ENCODE measurements around the gene BCL11A. TPM values are rescaled to one million over a fixed set of nuclear protein-coding genes. Genes with fewer than 3 reads are reported as not detected.

Gene BCL11A
- total RNA-seq, 1 experiment from 2014 or later, result 0.33 TPM

GRCh38 chr2:60426880-60427279, 126.6 kb downstream of the BCL11A start:
- no TSS peak for BruUV-seq (replicated peaks)

GRCh38 chr2:60426341-60426740, 127.1 kb downstream of the BCL11A start:
- Histone ChIP-seq H3K36me3 (ENCODE audit: control insufficient read depth, insufficient read depth, low read length) (no peaks in the 10 kb centered on the region), H3K9me3 (ENCODE audit: control insufficient read depth, insufficient read depth, low read depth, low read length) (no peaks in the 10 kb centered on the region), H3K27ac (ENCODE audit: low read length) (no peak overlapping the region), H3K4me1 (ENCODE audit: control insufficient read depth, insufficient read depth, low read length) (no peaks in the 10 kb centered on the region), H3K27me3 (ENCODE audit: control insufficient read depth, insufficient read depth, low read length) (no peaks in the 10 kb centered on the region; the same call in 1 of the 2 replicates), H3K4me3 (ENCODE audit: low read depth in 2 of 2, low read length in 2 of 2) (no peak overlapping the region)
- CTCF ChIA-PET, result interaction anchor here (0.6 kb wide), 1 partner anchor 124 kb away, joined by 4 read pairs; no protein-coding TSS in a partner anchor
- no peak for TF ChIP-seq POLR2AphosphoS5 (IDR thresholded peaks at IDR 0.05; ENCODE audit: low read depth, low read length)
- no peak for TF ChIP-seq TCF7L2 (IDR thresholded peaks at IDR 0.05; ENCODE audit: low read depth, low read length)
- no peak for TF ChIP-seq SIN3A (IDR thresholded peaks at IDR 0.05; ENCODE audit: borderline replicate concordance, insufficient read depth, low read depth, low read length)
- TF ChIP-seq REST (IDR thresholded peaks at IDR 0.05; ENCODE audit: insufficient read depth in 1 of 2, low read depth in 2 of 2, low read length in 1 of 2), result no peak
- TF ChIP-seq CTCF (IDR thresholded peaks at IDR 0.05), result no peak
- BruUV-seq (replicated peaks), result no TSS peak
- no peak for ATAC-seq
- in situ Hi-C loops (cut with HindIII; ENCODE audit: low pct_unique_long_range_greater_than_20kb, low sequenced_read_pairs), result no loop called here
- intact Hi-C loops (cut with micrococcal nuclease; ENCODE audit: unreplicated experiment), result no loop called here
- POLR2A ChIA-PET, result no interaction called here
- no peak for DNase-seq (ENCODE audit: low read depth, low spot score)

More at GRCh38 chr2:60426880-60427279, 126.6 kb downstream of the BCL11A start:
- ChIA-PET CTCF (no interaction called here), POLR2A (no interaction called here)
- TF ChIP-seq POLR2AphosphoS5 (IDR thresholded peaks at IDR 0.05; ENCODE audit: low read depth, low read length) (no peak), REST (IDR thresholded peaks at IDR 0.05; ENCODE audit: insufficient read depth in 1 of 2, low read depth in 2 of 2, low read length in 1 of 2) (no peak), SIN3A (IDR thresholded peaks at IDR 0.05; ENCODE audit: borderline replicate concordance, insufficient read depth, low read depth, low read length) (no peak), CTCF (IDR thresholded peaks at IDR 0.05) (no peak), TCF7L2 (IDR thresholded peaks at IDR 0.05; ENCODE audit: low read depth, low read length) (no peak)
- Histone ChIP-seq H3K27me3 (ENCODE audit: control insufficient read depth, insufficient read depth, low read length) (no peaks in the 10 kb centered on the region; the same call in 1 of the 2 replicates), H3K9me3 (ENCODE audit: control insufficient read depth, insufficient read depth, low read depth, low read length) (no peaks in the 10 kb centered on the region), H3K36me3 (ENCODE audit: control insufficient read depth, insufficient read depth, low read length) (no peaks in the 10 kb centered on the region), H3K4me3 (ENCODE audit: low read depth in 2 of 2, low read length in 2 of 2) (no peak overlapping the region), H3K4me1 (ENCODE audit: control insufficient read depth, insufficient read depth, low read length) (no peaks in the 10 kb centered on the region), H3K27ac (ENCODE audit: low read length) (no peak overlapping the region)
- in situ Hi-C loops (cut with HindIII; ENCODE audit: low pct_unique_long_range_greater_than_20kb, low sequenced_read_pairs), result no loop called here
- intact Hi-C loops (cut with micrococcal nuclease; ENCODE audit: unreplicated experiment), result no loop called here
- DNase-seq (ENCODE audit: low read depth, low spot score) (no peak), ATAC-seq (no peak)
